BE2C (cell line): ENCODE results near the gene GOLT1A.

Experiments used
- DNase-seq: peaks from one replicate; pipeline ENCODE4 v3.0.0-alpha.2; 2020
- H3K27me3 ChIP-seq: fragments of 250-450 bp; sonication (Bioruptor Pico); 2 replicates; pipeline ENCODE4 v1.5.1; 2020; ENCODE audit warnings: mild to moderate bottlenecking
- H3K36me3 ChIP-seq: fragments of 250-450 bp; sonication (Bioruptor Pico); 2 replicates; pipeline ENCODE4 v1.5.1; 2020; ENCODE audit warnings: mild to moderate bottlenecking
- H3K4me1 ChIP-seq: fragments of 250-450 bp; sonication (Bioruptor Pico); 2 replicates; pipeline ENCODE4 v1.5.1; 2020
- H3K4me3 ChIP-seq: 2 replicates; pipeline ENCODE4 v1.5.1; 2011; ENCODE audit warnings: low read depth, low read length
- H3K9me3 ChIP-seq: fragments of 250-450 bp; sonication (Bioruptor Pico); 2 replicates; pipeline ENCODE4 v1.5.1; 2020
- CTCF ChIP-seq: IDR thresholded peaks from 2 replicates; pipeline ENCODE4 v1.5.1; 2012; ENCODE audit warnings: mild to moderate bottlenecking, low read depth, low read length

Gene GOLT1A

GRCh38 chr1:204227351-204227750, 13.6 kb upstream of the GOLT1A start:
- DNase-seq = no peak
- Histone ChIP-seq H3K27me3 (no peaks in the 10 kb centered on the region), H3K4me3 (no peak overlapping the region), H3K4me1 (no peaks in the 10 kb centered on the region), H3K9me3 (no peaks in the 10 kb centered on the region), H3K36me3 (peaks cover 65% of the 10 kb centered on the region)
- TF ChIP-seq CTCF = no peak

DNA sequence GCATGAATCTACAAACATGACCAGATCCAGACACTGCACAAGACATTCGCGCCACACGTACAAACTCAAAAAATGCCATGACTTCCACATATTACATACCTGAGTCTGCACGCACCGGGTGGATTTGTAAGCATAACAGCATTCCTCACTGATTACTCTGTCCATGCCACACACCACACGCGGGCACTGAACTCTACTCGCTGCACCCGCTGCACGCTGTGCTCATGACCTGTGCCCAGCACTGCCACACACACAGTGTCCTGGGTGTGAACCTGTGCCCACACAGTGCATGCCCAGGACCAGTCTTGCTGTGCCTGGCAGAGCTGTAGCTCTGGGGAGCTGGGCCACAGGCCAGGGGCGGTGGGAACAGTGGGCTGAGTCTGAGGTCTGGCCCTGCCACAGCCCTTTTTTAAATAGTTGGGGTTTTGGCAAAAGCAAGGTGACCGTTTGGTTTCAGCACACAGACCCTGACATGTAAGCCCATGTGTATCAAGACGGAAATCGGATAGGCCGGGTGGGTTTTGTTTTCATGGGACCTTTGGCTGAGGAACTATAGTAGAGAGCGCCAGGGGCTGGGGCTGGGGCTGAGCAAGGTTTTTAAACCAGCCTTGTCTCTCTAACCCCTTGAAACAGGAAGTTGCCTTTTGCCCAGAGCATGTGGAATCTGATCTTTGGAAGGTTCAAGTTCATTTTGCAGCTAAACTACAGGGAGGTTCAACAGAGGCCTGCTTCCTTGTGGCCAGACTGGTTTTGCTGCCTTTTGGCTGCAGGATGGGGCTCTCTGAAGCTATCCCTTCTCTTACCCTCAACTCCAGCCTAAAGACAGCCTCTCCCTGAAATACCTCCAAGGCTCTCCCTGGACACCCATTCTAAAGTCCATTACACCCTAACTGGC, 12.3 kb upstream of the GOLT1A start:
- no peak for TF ChIP-seq CTCF
- Histone ChIP-seq H3K4me1 (no peaks in the 10 kb centered on the region), H3K27me3 (no peaks in the 10 kb centered on the region), H3K9me3 (no peaks in the 10 kb centered on the region), H3K4me3 (no peak overlapping the region), H3K36me3 (peaks cover 65% of the 10 kb centered on the region)
- no peak for DNase-seq

GRCh38 chr1:204224655-204225054, 10.9 kb upstream of the GOLT1A start:
- Histone ChIP-seq H3K4me3 (no peak overlapping the region), H3K27me3 (no peaks in the 10 kb centered on the region), H3K36me3 (peaks cover 53% of the 10 kb centered on the region), H3K9me3 (no peaks in the 10 kb centered on the region), H3K4me1 (no peaks in the 10 kb centered on the region)
- DNase-seq = no peak
- TF ChIP-seq CTCF = no peak

DNA sequence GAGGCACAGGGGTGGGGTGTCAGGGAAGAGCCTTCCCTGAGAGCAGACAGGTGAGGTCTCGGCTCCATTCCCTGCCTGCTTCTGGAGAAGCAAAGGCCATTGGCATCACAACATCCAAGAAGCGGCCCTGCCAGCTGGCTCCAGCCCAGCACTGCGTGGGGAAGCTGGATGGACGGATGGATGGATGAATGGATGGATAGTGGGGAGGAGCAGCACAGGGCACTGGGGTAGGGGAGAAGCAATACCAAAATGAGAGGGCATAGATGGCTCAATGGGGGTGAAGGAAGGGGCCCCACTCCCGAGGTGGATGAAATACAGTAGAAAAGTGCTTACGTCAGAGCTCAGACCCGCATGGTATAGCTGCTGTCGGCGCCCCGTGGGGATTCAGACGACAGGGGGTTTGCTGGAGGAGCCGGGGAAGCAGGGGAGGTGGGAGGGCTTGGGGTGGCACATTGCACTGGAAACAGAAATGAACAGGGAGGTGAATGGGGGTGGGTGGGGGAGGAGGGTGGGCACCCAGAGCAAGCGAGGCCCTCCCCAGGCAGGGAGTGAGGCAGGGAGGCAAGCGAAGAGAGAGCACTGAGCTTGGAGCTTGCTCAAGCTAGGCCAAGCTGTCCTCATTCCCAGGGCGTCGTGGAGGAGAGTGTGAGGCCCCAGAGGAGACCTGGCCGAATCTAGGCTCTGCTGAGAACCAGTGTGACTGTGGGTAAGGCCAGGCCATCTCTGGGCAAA, 9.5 kb upstream of the GOLT1A start:
- DNase-seq = no peak
- no peak for TF ChIP-seq CTCF
- Histone ChIP-seq H3K4me1 (no peaks in the 10 kb centered on the region), H3K4me3 (no peak overlapping the region), H3K9me3 (no peaks in the 10 kb centered on the region), H3K36me3 (peaks cover 39% of the 10 kb centered on the region), H3K27me3 (no peaks in the 10 kb centered on the region)

- no peak for DNase-seq
- H3K36me3 ChIP-seq = peaks cover 33% of the 10 kb centered on the region
- no peak for TF ChIP-seq CTCF
- no peaks in the 10 kb centered on the region for H3K27me3 ChIP-seq
- H3K9me3 ChIP-seq = no peaks in the 10 kb centered on the region
- no peaks in the 10 kb centered on the region for H3K4me1 ChIP-seq
- H3K4me3 ChIP-seq = no peak overlapping the region
Observed at GRCh38 chr1:204222764-204223055, 8.9 kb upstream of the GOLT1A start.
